HPDE6-E6E7 (cell line): ENCODE results near the gene TFR2.

Experiments used
- DNase-seq: peaks from one replicate; pipeline ENCODE4 v3.0.0; 2011; ENCODE audit warnings: missing footprints; ENCODE audit errors: extremely low spot score

The TFR2 gene

GRCh38 chr7:100572949-100573675 is 68.2 kb downstream of the TFR2 start:
- no peak for DNase-seq

GRCh38 chr7:100572281-100572948 is 68.9 kb downstream of the TFR2 start:
- DNase-seq: no peak

- DNase-seq: no peak
These were observed 69.6 kb downstream of the TFR2 start for GRCh38 chr7:100571829-100572116.

- DNase-seq: no peak
These were observed 70.2 kb downstream of the TFR2 start for GRCh38 chr7:100570954-100571828.
